ENCODE measurements around the gene NBR1. TPM values are rescaled to one million over a fixed set of nuclear protein-coding genes. Genes with fewer than 3 reads are reported as not detected.
A peak's percentile ranks its signal among the peaks of the same experiment; 100 is the strongest.

The NBR1 gene
- total and polyA plus RNA-seq, 2 of the 4 experiments (the other 2 are of a cell fraction), result 52.4 to 132 TPM

DNA sequence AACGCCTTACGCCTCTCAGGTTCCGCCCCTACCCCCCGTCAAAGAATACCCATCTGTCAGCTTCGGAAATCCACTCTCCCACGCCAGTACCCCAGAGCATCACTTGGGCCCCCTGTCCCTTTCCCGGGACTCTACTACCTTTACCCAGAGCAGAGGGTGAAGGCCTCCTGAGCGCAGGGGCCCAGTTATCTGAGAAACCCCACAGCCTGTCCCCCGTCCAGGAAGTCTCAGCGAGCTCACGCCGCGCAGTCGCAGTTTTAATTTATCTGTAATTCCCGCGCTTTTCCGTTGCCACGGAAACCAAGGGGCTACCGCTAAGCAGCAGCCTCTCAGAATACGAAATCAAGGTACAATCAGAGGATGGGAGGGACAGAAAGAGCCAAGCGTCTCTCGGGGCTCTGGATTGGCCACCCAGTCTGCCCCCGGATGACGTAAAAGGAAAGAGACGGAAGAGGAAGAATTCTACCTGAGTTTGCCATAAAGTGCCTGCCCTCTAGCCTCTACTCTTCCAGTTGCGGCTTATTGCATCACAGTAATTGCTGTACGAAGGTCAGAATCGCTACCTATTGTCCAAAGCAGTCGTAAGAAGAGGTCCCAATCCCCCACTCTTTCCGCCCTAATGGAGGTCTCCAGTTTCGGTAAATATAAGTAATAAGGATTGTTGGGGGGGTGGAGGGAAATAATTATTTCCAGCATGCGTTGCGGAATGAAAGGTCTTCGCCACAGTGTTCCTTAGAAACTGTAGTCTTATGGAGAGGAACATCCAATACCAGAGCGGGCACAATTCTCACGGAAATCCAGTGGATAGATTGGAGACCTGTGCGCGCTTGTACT is 45.7 kb upstream of the NBR1 start, which contains the start of gene BRCA1:
Gene BRCA1 (minus strand): TSS at position 232 of the 834 bp plus-strand sequence. CDS start 1,268 bp downstream, outside the sequence.
- POLR2A ChIA-PET (ENCODE audit: unreplicated experiment), result no interaction called here
- ATAC-seq (ENCODE audit: low read depth), result peak; percentile 99
- H3K14ac ChIP-seq (replicated peaks; ENCODE audit: low read depth, low read length), result peak within 1 kb of the TSS; percentile 93

More for the DNA sequence above, 45.7 kb upstream of the NBR1 start, which contains the start of gene BRCA1:
- dilution Hi-C loops (cut with HindIII; ENCODE audit: low sequenced_read_pairs, unreplicated experiment), result no loop called here
- TF ChIP-seq MAZ (IDR thresholded peaks at IDR 0.05; ENCODE audit: borderline replicate concordance, low read depth, low read length) (peak; percentile 75), POLR2A (IDR thresholded peaks at IDR 0.05; ENCODE audit: low read depth, low read length) (peak; percentile 73), CEBPB (IDR thresholded peaks at IDR 0.05; ENCODE audit: low read depth, low read length) (peak; percentile 94), SMC3 (IDR thresholded peaks at IDR 0.05; ENCODE audit: low read depth, low read length) (no peak), FOS (IDR thresholded peaks at IDR 0.05; ENCODE audit: low read depth, low read length) (0 out of 2 replicates have a peak, but pooled peaks have one; percentile 18), MXI1 (IDR thresholded peaks at IDR 0.05; ENCODE audit: borderline replicate concordance, low read depth, low read length) (peak; percentile 100)
- DNase-seq, result peak; percentile 99
- in situ Hi-C loops (cut with MboI; ENCODE audit: low sequenced_read_pairs), result no loop called here
- Histone ChIP-seq H4K8ac (ENCODE audit: low read depth in 2 of 2, low read length in 2 of 2) (peak within 1 kb of the TSS; percentile 77 to 99), H2BK5ac (ENCODE audit: low read depth, low read length, poor library complexity, severe bottlenecking) (peak within 1 kb of the TSS; percentile 66), H3K36me3 (ENCODE audit: control insufficient read depth, insufficient read depth, low read length) (peaks cover 3% of the 10 kb centered on the region; the same call in 1 of the 2 replicates), H3K4me2 (ENCODE audit: low read depth, low read length) (peak within 1 kb of the TSS; percentile 98), H3K9me3 (ENCODE audit: control insufficient read depth, insufficient read depth, low read length) (no peaks in the 10 kb centered on the region), H3K4me1 (ENCODE audit: control insufficient read depth, insufficient read depth, low read length) (peaks cover 6% of the 10 kb centered on the region; the same call in 1 of the 2 replicates), H3K27me3 (ENCODE audit: control insufficient read depth, insufficient read depth, low read length) (no peaks in the 10 kb centered on the region), H4K20me1 (ENCODE audit: insufficient read depth, low read length) (no peaks in the 10 kb centered on the region), H3K27ac (ENCODE audit: insufficient read depth, low read length) (peak within 1 kb of the TSS; percentile 38), H3K4ac (ENCODE audit: low read depth, low read length) (peak within 1 kb of the TSS; percentile 93), H3K4me3 (ENCODE audit: insufficient read depth, low read depth, low read length) (peak within 1 kb of the TSS; percentile 73), H2BK120ac (ENCODE audit: low read depth, low read length) (peak within 1 kb of the TSS; percentile 45; the same call in 1 of the 2 replicates), H2BK15ac (ENCODE audit: low read depth, low read length) (no peak within 1 kb of the TSS), H3K56ac (ENCODE audit: extremely low read depth, insufficient read depth, low read length) (peak within 1 kb of the TSS; percentile 63), H4K5ac (ENCODE audit: low read depth, low read length) (peak within 1 kb of the TSS; percentile 91), H3K23ac (ENCODE audit: low read depth, low read length) (peak within 1 kb of the TSS; percentile 76; the same call in 1 of the 2 replicates), H4K91ac (ENCODE audit: insufficient read depth, low read depth, low read length) (peak within 1 kb of the TSS; percentile 34), H2AK5ac (ENCODE audit: low read depth, low read length) (peak within 1 kb of the TSS; percentile 49), H3K79me1 (ENCODE audit: low read depth in 1 of 2, low read length in 2 of 2) (peaks cover 21 to 48% of the 10 kb centered on the region in 2 experiments), H2BK20ac (ENCODE audit: low read depth, low read length) (no peak within 1 kb of the TSS), H2AFZ (replicated peaks; ENCODE audit: low read length, poor library complexity) (peak within 1 kb of the TSS; percentile 96), H3K9ac (ENCODE audit: low read depth, low read length) (peak within 1 kb of the TSS; percentile 76), H3K9me1 (ENCODE audit: insufficient read depth, low read length) (peaks cover 7% of the 10 kb centered on the region; the same call in 1 of the 2 replicates), H3K18ac (ENCODE audit: low read depth, low read length) (no peak within 1 kb of the TSS), H2AK9ac (replicated peaks; ENCODE audit: low read depth, low read length, poor library complexity) (peak within 1 kb of the TSS; percentile 83)
- CTCF ChIA-PET, result interaction anchor here (0.7 kb wide), 1 partner anchor 101 kb away, joined by 3 read pairs; no protein-coding TSS in a partner anchor
- 0% methylated on average over 9 of the region's 38 CpGs; no CpG with 5 or more reads in 1 of the 2 experiments for WGBS, 2 experiments (ENCODE audit: extremely low coverage in 2 of 2, insufficient read length in 1 of 2)
- intact Hi-C loops (cut with micrococcal nuclease), result loop anchor here (5.0 kb wide), 1 partner anchor 47 kb away; the partner anchor contains the start of gene NBR1
- TSS peak; percentile 69 for BruUV-seq (replicated peaks)
